SHP77 (cell line): ENCODE results near the gene WDR74.
"Not testable (repeated sequence)": the region's sequence is repeated elsewhere in the genome, so short reads cannot be mapped to it uniquely, and the experiment has no call there.

Source experiments
- DNase-seq, 2 experiments: peaks; one replicate each; lab custom pipeline; 2025; lab: John Stamatoyannopoulos, UW

Gene WDR74

GRCh38 chr11:62841361-62842170, 2.2 kb upstream of the WDR74 start:
- peak; percentile 97 to 99 for DNase-seq

GRCh38 chr11:62840721-62841360, 1.5 kb upstream of the WDR74 start:
- peak; percentile 80 to 87 for DNase-seq

- no peak for DNase-seq
Observed at GRCh38 chr11:62835336-62835735, 4.1 kb downstream of the WDR74 start.

GRCh38 chr11:62832336-62833234, 6.8 kb downstream of the WDR74 start, which contains the start of gene TEX54:
TEX54 (minus strand) TSS chr11:62832841.
- DNase-seq = peak in 1 of 2 experiments; percentile 70

- peak; percentile 95 to 97 for DNase-seq
Observed at GRCh38 chr11:62831520-62832335, 7.7 kb downstream of the WDR74 start, which contains the start of gene STX5. STX5 (minus strand) TSS chr11:62832051; CDS start chr11:62831243, 808 bp downstream.

- peak in 1 of 2 experiments; percentile 48 for DNase-seq
Observed at GRCh38 chr11:62830904-62831519, 8.4 kb downstream of the WDR74 start.

- not testable (repeated sequence) for DNase-seq
Observed at GRCh38 chr11:62828130-62828529, 11.3 kb downstream of the WDR74 start.

- DNase-seq = no peak
Observed at GRCh38 chr11:62823677-62824076, 15.7 kb downstream of the WDR74 start.

GRCh38 chr11:62817129-62817528, 22.3 kb downstream of the WDR74 start:
- DNase-seq = no peak

GRCh38 chr11:62816557-62816956, 22.8 kb downstream of the WDR74 start:
- no peak for DNase-seq

- DNase-seq = no peak
Observed at GRCh38 chr11:62811659-62812058, 27.7 kb downstream of the WDR74 start.

GRCh38 chr11:62810748-62811147, 28.6 kb downstream of the WDR74 start:
- no peak for DNase-seq

GRCh38 chr11:62806611-62807121, 32.7 kb downstream of the WDR74 start:
- peak in 1 of 2 experiments; percentile 22 for DNase-seq

GRCh38 chr11:62805961-62806441, 33.4 kb downstream of the WDR74 start:
- DNase-seq = peak; percentile 35 to 37

- DNase-seq = peak; percentile 83 to 90
Observed at GRCh38 chr11:62805076-62805892, 34.1 kb downstream of the WDR74 start, which contains the start of gene NXF1. NXF1 (minus strand) TSS chr11:62805440; CDS start chr11:62805356, 84 bp downstream.

- no peak for DNase-seq
Observed at GRCh38 chr11:62804310-62805075, 34.9 kb downstream of the WDR74 start.

- no peak for DNase-seq
Observed at GRCh38 chr11:62801071-62801470, 38.3 kb downstream of the WDR74 start.

- DNase-seq = no peak
Observed at GRCh38 chr11:62799486-62799885, 39.9 kb downstream of the WDR74 start.

GRCh38 chr11:62796281-62796680, 43.1 kb downstream of the WDR74 start:
- no peak for DNase-seq
